ENCODE results near the gene SLC11A2. TPM values are rescaled to one million over a fixed set of nuclear protein-coding genes. Genes with fewer than 3 reads are reported as not detected.
"Not testable (repeated sequence)": the region's sequence is repeated elsewhere in the genome, so short reads cannot be mapped to it uniquely, and the experiment has no call there.

The SLC11A2 gene
- total RNA-seq, 1 donor from 2014 or later: 82.5 TPM

DNA sequence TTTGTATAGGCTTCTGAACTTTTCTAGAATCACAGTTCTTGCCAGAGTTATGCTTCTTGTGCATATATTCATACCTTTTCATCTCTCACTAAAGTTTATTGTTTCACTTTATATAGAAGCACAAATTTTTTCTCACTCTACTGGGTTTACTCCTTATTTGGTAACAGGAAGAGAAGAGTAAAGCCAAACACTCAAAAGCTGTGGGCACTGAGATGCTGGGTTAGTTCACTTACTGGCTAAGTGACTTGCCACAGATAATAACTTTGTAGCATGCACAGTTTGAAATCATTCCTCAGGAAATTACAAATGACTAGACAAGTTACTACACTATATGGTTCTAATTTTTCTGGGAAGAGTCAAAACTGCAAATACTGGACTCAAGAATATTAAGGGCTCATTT, 66.1 kb downstream of the SLC11A2 start:
- ATAC-seq (no peak), DNase-seq (ENCODE audit: low spot score) (no peak)
- intact Hi-C loops (cut with DNase I): no loop called here

DNA sequence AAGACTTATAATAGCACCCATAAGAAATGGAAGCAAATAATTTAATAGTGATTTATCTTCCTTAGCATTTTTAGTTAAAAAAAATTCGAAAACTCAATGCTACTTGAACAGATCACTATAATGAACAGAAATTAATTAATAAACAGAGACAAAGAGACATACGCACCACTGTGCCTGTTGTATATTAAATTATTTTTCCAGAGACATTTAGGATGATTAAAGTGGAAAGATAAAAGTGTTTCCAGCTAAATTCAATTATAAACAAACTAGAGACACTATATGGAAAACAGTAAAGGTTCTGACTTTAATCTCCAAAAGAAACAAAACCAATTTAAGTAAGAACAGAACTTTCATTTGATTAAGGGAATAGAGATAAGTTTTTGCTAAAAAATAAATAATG, 70.5 kb downstream of the SLC11A2 start:
- DNase-seq (ENCODE audit: low spot score): no peak
- no peak for ATAC-seq
- intact Hi-C loops (cut with DNase I): no loop called here

DNA sequence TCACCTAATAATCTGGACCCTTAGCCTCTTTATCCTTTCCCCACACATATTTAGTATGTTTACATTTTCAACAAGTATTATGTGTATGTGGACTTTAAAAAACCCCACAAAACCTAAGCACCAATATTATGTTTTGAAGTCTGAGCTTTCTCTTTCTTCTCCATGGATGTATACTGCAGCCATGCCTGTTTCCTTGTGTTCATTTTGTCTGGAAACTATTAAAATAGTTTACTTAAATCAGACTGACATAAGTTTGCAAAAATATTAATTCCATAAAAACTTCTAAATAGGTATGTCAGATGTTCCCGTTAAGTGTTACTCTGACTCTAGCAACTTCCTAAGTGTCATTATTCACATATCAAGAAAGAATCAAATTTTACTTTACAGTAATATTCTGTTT, 70.9 kb downstream of the SLC11A2 start:
- intact Hi-C loops (cut with DNase I): no loop called here
- DNase-seq (ENCODE audit: low spot score) (no peak), ATAC-seq (no peak)

DNA sequence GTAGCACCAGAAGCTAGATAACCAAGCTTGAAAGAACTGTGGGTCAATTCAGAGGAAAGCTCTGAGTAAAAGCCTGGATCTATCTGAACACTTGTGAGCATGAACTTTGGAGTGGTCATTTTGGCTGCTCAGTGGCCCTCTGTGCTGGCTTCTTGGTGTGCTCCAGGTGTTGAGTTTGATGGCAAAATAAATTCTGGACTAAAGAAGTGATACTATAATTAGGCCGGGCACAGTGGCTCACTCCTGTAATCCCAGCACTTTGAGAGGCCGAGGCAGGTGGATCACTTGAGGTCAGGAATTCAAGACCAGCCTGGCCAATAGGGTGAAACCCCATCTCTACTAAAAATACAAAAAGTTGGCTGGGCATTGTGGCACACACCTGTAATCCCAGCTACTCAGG, 71.4 kb downstream of the SLC11A2 start:
- intact Hi-C loops (cut with DNase I); DNase-seq (ENCODE audit: low spot score); ATAC-seq: not testable (repeated sequence)

DNA sequence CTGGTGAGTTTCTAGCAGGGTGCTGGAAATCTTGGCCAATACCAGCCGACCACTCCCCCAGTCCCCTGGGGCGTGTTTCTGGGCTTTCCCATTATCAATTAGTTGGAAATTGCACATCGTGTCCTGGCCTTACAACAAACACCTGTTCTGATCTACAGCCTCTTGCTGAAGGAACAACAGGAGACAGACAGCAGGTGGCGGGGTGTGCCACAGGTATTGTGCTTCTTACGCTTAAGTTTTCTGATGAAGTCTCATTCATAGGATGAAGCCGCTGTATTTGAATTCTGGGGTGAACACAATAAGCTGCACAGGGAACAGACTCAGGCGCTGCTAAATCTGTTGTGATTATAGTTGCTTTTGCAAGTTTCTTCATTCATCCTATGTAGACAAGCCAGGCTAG, 73.1 kb downstream of the SLC11A2 start:
- no peak for ATAC-seq
- intact Hi-C loops (cut with DNase I): no loop called here
- DNase-seq (ENCODE audit: low spot score): no peak

DNA sequence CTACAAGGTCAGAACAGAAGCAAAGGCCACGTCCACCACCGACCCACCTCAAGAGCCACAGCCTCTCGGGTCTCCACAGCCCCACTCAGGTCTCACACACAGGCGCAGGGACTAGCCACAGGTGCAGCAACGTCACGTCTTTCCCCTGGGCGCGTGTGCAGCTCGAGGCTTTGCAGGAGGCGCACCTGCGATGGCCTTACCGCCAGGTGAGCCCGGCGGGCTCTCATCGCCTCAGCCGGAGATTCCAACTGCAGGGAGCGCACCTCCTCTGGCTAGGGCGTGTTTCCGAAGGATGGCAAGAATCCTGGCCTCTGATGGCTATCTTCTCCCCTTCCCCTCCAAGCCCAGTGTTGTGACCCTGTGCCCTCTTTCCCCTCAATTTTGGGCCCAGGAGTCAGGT, 73.7 kb downstream of the SLC11A2 start, which contains the start of gene HIGD1C:
Gene HIGD1C, plus strand, starts transcription at position 35 of the 400 bp plus-strand sequence. CDS start 1,455 bp downstream, outside the sequence.
- DNase-seq (ENCODE audit: low spot score) (no peak), ATAC-seq (no peak)
- intact Hi-C loops (cut with DNase I): no loop called here

DNA sequence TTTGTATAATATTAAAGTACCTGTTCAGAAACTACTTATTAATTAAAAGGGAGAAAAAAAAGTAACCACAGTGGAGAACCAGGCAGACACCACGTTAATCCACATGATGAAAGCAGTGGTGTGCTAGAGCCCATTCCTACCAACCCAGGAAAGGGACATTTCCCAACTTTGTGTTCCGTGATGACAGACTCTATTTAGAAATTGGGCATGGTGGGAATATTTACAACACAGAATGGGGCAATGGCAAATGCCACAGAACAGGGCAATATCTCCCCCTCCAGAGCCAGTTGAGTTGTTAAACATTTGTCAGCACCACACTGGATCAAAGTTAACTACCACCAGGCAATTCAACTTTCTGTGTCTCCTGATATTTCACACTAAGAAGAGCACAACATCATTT, 75.1 kb downstream of the SLC11A2 start:
- ATAC-seq (no peak), DNase-seq (ENCODE audit: low spot score) (no peak)
- intact Hi-C loops (cut with DNase I): no loop called here

DNA sequence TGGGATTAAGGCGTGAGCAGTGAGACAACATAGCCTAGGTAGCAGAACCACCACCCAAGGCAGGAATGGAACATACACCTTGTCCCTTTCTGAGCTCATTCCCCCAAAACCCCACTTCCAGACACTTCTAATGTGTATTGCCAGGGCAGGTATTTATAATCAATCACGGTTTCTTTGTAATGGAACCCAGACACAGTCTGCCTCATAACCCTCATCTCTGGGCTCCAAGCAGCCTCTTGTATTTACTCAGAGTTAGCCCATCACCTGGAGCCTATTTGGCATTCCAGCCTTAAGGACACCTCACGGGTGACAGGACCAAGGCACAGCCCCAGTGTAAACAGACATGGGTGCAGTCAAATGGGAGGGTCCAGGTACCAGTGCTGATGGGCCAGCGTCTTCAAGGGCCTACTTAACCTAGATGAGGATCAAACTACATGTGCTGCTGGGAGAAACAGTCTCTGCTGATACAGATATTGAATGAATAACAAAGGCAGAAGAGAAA, 76.3 kb downstream of the SLC11A2 start:
- no peak for ATAC-seq
- DNase-seq (ENCODE audit: low spot score): no peak

DNA sequence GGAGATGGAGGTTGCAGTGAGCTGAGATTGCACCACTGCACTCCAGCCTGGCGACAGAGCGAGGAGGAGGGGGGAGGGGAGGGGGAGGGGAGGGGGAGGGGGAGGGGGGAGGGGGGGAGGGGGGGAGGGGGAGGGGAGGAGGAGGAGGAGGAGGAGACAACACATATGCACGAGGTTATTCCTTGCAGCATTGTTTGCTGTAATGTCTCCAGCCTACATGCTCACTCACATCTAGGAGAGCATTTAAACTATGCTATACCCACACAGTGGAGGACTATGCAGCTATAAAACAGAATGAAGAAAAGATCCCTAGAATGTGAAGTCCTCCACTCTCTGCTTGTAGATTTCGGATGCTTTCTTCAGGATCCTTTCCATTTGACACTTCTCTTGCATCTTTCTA, 77.4 kb downstream of the SLC11A2 start:
- DNase-seq (ENCODE audit: low spot score) (no peak), ATAC-seq (no peak)
- intact Hi-C loops (cut with DNase I): no loop called here

More for the DNA sequence above, 76.3 kb downstream of the SLC11A2 start:
- intact Hi-C loops (cut with DNase I): no loop called here

DNA sequence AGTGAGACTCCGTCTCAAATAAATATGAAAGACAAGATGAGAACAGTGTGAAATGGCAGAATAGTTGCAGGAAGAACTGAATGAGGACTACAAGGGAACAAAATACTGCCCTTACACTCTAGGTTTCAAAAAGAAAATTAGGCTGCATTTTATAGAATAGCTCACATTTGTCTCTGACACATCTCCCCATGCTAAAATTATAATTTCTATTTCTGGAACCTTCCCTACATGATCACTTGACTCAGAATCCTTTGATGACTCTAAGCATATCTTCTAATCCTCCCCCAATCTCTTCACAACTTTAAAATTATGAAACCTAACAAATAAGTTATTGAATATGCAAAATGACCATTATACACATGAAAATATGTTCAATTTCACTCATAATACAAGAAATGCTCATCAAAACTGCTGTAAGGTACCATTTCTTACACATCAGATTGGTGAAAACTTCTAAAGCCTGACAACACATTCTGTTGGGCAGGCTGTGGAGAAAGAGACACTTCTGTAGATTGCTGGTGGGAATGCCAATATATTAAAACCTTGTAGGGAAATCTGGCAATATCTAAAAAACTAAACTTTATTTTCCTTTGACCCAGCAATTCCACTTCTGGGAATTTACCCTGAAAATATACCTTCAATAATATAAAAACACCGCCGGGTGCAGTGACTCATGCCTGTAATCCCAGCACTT, 78.1 kb downstream of the SLC11A2 start:
- intact Hi-C loops (cut with DNase I): no loop called here
- no peak for ATAC-seq
- no peak for DNase-seq (ENCODE audit: low spot score)

DNA sequence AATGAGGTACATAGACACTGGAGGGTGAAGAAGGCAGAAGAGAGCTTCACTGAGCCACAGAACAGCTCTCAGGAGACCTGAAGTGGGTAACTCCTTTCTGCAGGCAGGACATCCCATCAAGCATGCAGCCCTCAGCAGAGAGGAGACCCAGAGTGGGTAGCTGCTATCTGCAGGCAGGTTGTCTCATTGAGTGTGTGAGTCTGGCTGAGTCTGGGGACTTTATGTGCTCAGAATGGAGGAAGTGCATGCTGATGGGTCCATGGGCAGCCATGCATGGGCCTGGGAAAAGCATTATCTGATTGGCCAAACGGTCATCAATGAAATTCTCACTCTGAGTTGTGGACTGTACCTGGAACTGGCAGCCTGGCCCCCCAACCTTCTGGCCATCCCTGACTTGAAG, 88.5 kb downstream of the SLC11A2 start:
- intact Hi-C loops (cut with DNase I): no loop called here
- ATAC-seq: no peak
- DNase-seq (ENCODE audit: low spot score): no peak

DNA sequence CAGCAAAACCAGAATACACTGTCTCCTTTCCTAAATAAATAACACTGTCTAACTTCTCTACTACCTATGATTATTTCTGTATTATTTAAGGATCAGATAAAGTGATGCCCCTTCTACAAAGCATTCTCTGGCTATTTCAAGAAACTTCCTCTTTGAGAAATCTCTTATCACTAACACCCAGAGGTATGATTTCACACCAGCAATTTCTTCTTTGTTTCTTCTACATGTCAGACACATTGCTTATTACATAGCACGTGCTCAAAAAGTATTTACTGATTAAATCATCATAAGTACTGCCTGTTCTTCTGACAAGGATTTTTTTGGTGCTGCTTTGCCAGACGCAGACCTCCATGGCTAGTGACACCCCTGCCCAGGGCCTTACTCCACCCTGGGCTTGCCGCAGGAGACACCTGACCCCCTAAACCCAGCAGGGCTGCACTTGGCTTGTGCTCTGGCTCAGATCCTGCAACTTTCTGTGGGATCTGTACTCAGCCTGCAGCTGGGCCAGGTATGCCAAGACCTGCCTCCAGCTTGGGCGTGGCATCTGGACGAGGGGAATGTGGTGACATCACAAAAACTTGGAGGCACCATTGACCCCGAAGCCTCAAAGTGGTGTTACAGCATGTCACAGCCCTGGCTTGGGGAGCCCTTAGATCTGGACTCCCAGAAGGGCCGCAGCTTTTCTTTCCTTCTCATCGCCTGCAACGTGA, 89.2 kb downstream of the SLC11A2 start:
- ATAC-seq (no peak), DNase-seq (ENCODE audit: low spot score) (no peak)
- intact Hi-C loops (cut with DNase I): no loop called here

DNA sequence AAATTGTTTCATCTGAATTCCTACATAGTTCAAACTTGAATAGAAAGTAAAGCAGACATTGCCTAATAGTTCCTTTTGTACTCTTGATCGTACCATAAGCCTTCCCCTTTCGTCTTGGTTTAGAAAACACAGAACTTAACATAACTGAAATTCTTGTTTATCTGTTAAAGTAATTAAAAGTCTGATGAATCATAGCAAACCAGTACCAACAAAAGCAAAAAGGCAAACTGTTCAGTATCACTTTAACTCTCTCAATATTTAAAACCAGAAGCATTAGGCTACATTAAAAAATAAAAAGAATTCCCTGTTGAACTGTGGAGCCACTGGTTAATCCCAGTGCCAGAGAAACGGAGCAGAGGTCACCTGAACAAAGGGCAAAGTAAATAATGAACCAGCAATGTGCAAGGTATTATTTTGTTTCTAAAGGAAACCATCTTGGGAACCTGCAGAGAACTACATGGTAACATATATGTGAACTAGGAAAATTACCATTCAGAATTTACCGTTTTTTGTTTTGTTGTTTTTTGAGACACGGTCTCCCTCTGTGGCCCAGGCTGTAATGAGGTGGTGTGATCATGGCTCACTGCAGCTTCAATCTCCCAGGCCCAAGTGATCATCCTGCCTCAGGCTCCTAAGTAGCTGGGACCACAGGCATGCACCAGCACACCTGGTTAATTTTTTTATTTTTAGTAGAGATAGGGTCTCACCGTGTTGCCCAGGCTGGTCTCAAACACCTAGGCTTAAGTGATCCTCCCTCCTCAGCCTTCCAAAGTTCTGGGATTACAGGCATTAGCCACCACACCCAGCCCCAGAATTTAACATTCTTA, 91.0 kb downstream of the SLC11A2 start:
- DNase-seq (ENCODE audit: low spot score) (no peak), ATAC-seq (peak; percentile 74)
- intact Hi-C loops (cut with DNase I): no loop called here

DNA sequence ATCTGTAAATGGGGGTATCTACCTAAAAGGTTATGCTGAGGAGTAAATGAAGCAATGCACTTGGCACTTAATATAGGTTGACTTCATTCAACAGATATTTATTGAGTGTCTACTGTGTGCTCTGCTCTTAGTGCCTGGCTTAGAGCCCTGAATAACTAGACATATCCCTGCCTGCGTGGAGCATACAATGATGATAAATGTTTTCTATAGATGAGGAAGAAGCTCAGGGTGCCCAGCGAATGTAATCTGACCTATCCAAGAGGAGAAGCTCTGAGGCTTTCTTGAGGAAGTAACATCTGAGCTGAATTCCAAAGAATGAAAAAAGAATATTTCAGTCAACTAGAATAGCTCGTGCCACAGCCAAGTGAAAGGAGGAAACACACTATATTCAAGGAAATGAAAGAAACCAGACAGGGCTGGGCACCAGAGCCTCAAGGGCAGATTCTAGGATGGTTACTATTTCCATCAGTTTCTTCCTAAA, 91.8 kb downstream of the SLC11A2 start:
- DNase-seq (ENCODE audit: low spot score): no peak
- ATAC-seq: peak; percentile 63
- intact Hi-C loops (cut with DNase I): no loop called here

DNA sequence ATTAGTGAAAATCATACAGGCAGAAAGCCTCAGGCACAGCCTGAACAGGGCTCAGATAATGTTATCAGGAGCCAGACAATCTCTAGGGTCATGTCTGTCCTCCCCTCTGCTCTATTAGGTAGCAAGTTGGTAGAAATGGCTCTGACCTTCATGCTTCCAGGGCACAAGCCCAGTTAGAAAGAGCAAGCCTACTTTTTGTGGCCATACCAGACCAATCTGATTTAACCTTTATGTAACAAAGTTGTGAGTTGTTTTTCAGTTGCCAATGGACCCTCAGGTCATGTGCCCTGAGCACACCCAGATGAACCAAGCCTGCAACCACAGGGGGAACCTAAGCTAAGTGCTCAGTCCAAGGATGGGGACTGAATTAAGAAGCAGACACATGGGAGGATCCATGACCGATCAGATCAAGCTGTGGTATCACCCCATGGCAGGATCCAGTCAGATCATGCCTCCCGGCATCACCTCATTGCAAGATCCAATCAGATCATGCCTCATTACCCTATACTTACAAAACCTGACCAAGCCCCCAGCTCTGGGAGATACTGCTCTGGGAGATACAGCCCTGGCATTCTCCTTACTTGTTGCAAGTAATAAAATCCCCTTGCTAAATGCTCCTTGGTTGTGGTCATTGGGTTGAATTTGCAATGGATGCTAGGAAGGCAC, 92.6 kb downstream of the SLC11A2 start:
- intact Hi-C loops (cut with DNase I): no loop called here
- ATAC-seq (no peak), DNase-seq (ENCODE audit: low spot score) (no peak)

DNA sequence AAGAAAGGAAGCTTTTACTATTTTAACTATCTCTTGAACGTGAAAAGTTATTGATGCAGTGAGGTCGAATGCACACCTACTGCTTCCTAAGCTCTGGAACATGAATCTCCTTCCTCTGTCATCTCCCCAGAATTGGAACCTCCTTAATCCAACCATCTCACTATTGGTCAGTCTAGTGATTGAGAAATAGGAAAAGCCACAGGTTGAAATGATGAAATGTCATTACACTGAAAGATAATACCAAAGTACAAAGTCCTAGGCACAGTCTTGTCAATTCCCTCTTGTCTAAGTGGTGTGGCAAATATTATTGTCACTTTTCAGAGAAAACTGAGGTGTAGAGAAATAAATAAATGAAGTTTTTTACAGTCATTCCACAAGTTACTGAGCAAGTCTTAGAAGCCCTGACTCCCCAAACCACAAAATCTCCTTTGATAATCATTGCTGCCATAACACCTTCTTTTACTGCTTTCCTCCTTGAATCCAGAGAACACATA, 93.3 kb downstream of the SLC11A2 start:
- intact Hi-C loops (cut with DNase I): no loop called here
- no peak for DNase-seq (ENCODE audit: low spot score)
- ATAC-seq: peak; percentile 49

DNA sequence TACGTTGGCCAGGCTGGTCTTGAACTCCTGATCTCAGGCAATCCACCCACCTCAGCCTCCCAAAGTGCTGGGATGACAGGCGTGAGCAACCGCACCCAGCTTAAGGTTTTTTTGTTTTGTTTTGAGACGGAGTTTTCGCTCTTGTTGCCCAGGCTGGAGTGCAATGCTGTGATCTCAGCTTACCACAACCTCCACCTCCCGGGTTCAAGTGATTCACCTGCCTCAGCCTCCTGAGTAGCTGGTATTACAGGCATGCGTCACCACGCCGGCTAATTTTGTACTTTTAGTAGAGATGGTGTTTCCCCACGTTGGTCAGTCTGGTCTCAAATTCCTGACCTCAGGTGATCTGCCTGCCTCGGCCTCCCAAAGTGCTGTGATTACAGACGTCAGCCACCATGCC, 95.7 kb downstream of the SLC11A2 start:
- ATAC-seq; DNase-seq (ENCODE audit: low spot score); intact Hi-C loops (cut with DNase I): not testable (repeated sequence)

DNA sequence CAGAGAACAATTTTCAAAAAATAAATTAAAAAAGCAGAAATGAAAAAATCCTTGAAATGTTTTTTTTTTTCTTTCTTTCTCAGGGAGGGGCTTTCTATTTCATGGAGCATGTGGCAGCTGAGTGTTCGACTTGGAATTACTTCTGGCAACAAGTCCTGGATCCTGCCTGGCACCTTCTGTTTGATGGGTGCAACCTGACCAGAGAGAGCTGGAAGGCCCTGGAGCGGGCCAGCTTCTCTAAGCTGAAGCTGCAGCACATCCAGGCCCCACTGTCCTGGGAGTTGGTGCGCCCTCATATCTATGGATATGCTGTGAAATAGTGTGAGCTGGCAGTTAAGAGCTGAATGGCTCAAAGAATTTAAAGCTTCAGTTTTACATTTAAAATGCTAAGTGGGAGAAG, 96.4 kb downstream of the SLC11A2 start:
- no peak for ATAC-seq
- intact Hi-C loops (cut with DNase I): no loop called here
- no peak for DNase-seq (ENCODE audit: low spot score)

Data from sciatic nerve (tissue), 2 donors.